ENCODE data around the gene SLC27A2.

GRCh38 chr15:50168379-50168778, 13.6 kb upstream of the SLC27A2 start:
- TF ChIP-seq CTCF (IDR thresholded peaks at IDR 0.05; ENCODE audit: low read depth, low read length, missing input control) (no peak), TAF1 (conservative IDR thresholded peaks at IDR 0.05) (no peak)
